Stimulated activated memory B cell treated with anti-CD40 and anti-IgM and Interleukin-4, amounts not matched to agents 10 μg/mL and 1 μg/mL and 100 μg/mL, for 72 hours (primary cell): Measurements from ENCODE around the gene CCDC39.
"Not testable (repeated sequence)": the region's sequence is repeated elsewhere in the genome, so short reads cannot be mapped to it uniquely, and the experiment has no call there.

Experiments
- ATAC-seq: fragments of 150-1000 bp; cut with Tn5 transposase; 2 replicates; pipeline ENCODE4 v1.10.0; 2021
- H3K27ac Mint-ChIP-seq: one replicate; pipeline ENCODE4 v1.8.0; 2022; ENCODE audit warnings: mild to moderate bottlenecking, mixed read lengths
- H3K27me3 Mint-ChIP-seq: one replicate; pipeline ENCODE4 v1.8.0; 2022; ENCODE audit warnings: mixed read lengths
- H3K36me3 Mint-ChIP-seq: one replicate; pipeline ENCODE4 v1.8.0; 2022; ENCODE audit warnings: mixed read lengths
- H3K4me1 Mint-ChIP-seq: one replicate; pipeline ENCODE4 v1.8.0; 2022; ENCODE audit warnings: mixed read lengths
- H3K4me3 Mint-ChIP-seq: one replicate; pipeline ENCODE4 v1.8.0; 2022; ENCODE audit warnings: mild to moderate bottlenecking, moderate library complexity, mixed read lengths
- H3K9me3 Mint-ChIP-seq: one replicate; pipeline ENCODE4 v1.8.0; 2022; ENCODE audit warnings: mixed read lengths

CCDC39 gene

DNA sequence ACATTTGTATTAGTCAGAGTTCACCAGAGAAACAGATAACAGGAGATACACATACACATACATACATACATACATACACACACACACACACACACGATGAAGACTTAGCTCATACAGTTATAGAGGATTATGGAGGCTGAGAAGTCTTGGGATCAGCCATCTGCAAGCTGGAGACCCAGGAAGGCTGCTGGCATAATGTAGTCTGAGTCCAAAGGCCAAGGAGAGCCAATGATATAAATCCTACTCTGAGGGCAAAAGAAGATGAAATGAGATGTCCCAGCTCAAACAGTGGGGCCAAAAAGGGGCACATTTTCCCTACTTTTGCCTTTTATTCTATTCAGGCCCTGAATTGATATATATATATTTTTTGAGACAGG is 83.7 kb downstream of the CCDC39 start:
- Mint-ChIP-seq H3K9me3 (no peaks in the 10 kb centered on the region), H3K4me3 (no peak overlapping the region), H3K36me3 (no peaks in the 10 kb centered on the region), H3K27me3 (peaks cover 21% of the 10 kb centered on the region), H3K4me1 (no peaks in the 10 kb centered on the region), H3K27ac (no peak overlapping the region)
- ATAC-seq, result no peak

DNA sequence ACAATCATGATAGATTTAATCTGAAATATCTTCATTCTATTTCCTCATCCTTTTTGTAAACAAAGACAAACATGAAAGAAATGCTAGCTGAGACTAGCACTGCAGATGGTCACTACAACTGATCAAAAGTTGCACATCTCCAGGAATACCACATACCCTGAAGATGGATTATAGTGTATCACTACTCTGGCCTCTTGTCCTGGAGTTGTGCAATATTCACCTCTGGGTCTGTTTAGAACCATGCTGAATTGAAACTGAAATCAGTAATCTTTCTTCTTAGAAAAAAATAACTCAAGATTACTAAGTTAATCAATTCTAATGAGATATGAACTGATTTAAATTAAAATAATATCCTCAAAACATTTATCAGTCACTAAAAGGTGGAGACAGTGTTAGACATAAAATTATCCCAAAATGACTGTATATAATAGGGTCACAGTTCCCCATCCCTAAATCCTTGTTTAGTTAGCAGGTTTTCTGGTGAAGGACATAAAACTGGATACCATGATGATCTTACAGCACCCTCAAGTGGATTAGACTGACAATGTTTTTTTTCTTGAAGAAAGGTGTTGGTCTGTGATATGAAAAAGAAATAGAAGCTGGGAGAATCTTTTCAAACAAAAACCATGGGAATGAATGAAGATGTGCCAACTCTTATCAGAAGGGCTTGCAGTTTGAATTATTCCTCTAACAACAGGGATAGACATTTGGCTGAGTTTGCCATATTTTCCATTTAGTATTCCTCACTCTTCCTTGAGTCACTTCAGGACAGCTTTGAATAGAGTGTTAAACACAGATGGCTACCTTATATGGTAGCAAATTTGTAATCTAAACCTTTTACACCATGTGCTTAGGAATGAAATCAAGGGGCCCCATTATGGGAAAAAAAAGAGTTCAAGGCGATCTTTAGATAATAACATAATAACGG is 84.4 kb downstream of the CCDC39 start:
- no peaks in the 10 kb centered on the region for H3K4me1 Mint-ChIP-seq
- H3K4me3 Mint-ChIP-seq, result no peak overlapping the region
- no peaks in the 10 kb centered on the region for H3K36me3 Mint-ChIP-seq
- no peak overlapping the region for H3K27ac Mint-ChIP-seq
- H3K9me3 Mint-ChIP-seq, result no peaks in the 10 kb centered on the region
- H3K27me3 Mint-ChIP-seq, result peaks cover 21% of the 10 kb centered on the region
- ATAC-seq, result no peak

DNA sequence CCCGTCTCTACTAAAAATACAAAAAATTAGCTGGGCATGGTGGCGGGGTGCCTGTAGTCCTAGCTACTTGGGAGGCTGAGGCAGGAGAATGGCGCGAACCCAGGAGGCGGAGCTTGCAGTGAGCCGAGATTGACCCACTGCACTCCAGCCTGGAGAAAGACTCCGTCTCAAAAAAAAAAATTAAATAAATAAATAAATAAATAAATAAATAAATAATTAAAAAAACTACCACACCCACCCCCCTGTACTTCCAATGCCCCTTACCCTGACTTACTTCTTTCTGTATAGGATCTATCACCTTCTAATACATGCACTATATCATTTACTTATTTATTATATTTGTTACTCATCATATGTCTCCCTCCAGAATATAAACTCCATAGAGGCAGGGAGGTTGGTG is 85.7 kb downstream of the CCDC39 start:
- not testable (repeated sequence) for H3K27ac Mint-ChIP-seq, H3K4me3 Mint-ChIP-seq, H3K4me1 Mint-ChIP-seq, ATAC-seq, H3K36me3 Mint-ChIP-seq, H3K9me3 Mint-ChIP-seq
- H3K27me3 Mint-ChIP-seq, result peaks cover 21% of the 10 kb centered on the region

DNA sequence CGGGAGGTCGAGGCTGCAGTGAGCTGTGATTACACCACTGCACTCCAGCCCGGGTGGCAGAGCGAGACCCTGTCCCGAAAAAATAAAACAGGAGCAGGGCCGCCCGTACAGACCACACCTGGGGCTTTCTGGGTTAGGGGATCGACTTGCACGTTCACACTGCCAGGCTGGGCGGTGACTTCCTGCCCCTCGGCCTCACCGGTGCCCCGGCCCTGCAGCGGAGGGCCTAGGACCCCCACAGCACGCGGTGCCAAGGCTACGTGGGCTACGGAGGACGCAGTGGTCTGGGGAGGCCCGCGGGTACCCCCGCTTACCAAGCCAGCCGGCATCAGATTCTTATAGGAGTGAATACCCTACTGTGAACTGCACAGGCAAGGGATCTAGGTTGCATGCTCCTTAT is 88.9 kb downstream of the CCDC39 start:
- Mint-ChIP-seq H3K9me3 (no peaks in the 10 kb centered on the region), H3K36me3 (no peaks in the 10 kb centered on the region), H3K4me3 (no peak overlapping the region), H3K4me1 (no peaks in the 10 kb centered on the region), H3K27ac (no peak overlapping the region), H3K27me3 (peaks cover 42% of the 10 kb centered on the region)
- no peak for ATAC-seq

DNA sequence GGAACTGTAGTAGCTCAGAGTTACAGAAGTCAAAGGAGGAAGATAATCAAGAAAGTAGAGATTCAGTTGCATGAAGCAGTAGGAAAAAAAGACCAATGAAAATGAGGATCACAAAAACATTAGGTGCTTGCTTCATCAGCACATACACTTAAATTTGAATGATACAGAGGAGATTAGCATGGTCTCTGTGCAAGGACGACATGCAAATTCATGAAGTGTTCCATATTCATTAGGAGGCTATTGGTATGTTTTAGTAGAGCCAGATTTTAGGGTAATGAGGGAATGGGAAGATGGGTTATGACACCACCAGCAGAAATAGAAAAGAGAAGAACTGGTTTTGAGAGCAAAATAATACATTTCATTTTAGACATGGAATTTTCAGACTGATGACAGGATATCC is 98.4 kb downstream of the CCDC39 start:
- Mint-ChIP-seq H3K4me1 (no peaks in the 10 kb centered on the region), H3K36me3 (no peaks in the 10 kb centered on the region), H3K9me3 (no peaks in the 10 kb centered on the region)

DNA sequence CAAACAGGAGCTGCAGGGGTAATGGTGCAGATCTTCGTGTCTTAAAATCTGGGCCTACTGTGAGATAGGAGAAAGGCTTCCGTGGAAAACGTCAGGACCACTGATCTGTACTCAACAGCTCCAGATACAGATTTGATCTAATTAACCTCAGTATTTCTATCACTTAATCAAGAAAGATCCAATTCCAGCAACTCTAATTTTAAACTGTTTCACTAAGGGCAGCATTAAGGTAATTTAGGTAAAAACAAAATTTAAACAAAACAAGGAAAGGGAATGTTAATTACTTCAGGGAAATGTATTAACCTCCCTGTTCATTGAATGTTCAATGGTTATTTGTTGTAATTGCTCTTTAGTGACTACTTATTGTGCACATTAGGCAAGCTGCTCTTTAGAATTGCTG is 103.7 kb downstream of the CCDC39 start:
- Mint-ChIP-seq H3K4me3 (no peak overlapping the region), H3K27me3 (no peaks in the 10 kb centered on the region), H3K27ac (no peak overlapping the region), H3K4me1 (no peaks in the 10 kb centered on the region), H3K36me3 (no peaks in the 10 kb centered on the region), H3K9me3 (no peaks in the 10 kb centered on the region)
- ATAC-seq, result no peak

More for the DNA sequence above, 98.4 kb downstream of the CCDC39 start:
- no peak for ATAC-seq
- no peak overlapping the region for H3K27ac Mint-ChIP-seq
- H3K4me3 Mint-ChIP-seq, result no peak overlapping the region
- peaks cover 20% of the 10 kb centered on the region for H3K27me3 Mint-ChIP-seq

DNA sequence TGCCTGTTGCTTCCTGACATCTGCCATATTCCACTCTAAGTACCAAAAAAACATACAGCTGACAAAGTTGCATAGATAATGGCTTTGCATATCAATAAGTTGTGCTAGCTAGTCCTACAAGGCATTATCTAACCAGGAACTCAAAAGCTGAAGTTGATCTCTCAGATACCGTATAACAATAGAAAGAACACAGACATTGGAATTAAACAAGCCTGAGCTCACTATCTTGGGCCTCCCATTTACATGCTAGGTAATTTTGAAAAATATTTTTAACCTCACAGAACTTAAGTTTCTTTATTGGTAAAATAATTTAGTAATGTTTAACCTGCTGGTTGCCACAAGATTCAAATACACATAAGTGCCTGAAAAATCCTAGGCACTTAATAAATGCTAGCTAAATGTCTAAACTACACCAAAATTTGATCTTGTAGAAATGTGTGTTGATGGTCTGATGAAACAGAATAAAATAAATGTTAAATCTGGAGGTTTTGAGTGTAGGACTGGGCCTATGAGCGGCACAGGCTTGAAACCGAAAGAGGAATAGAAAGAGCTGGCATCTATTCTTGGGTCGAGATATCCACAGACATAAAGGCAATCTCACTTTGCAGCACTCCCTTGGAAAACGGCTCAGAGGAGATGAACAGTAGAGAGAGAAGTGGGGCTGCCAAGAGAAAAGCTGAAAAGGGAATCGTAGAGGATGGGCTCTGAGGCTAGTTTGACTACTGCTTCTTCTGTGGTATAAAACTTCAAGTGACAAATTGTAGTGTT is 107.3 kb downstream of the CCDC39 start:
- no peak overlapping the region for H3K4me3 Mint-ChIP-seq
- H3K27ac Mint-ChIP-seq, result no peak overlapping the region
- no peaks in the 10 kb centered on the region for H3K36me3 Mint-ChIP-seq
- ATAC-seq, result no peak
- no peaks in the 10 kb centered on the region for H3K27me3 Mint-ChIP-seq
- no peaks in the 10 kb centered on the region for H3K9me3 Mint-ChIP-seq
- H3K4me1 Mint-ChIP-seq, result peaks cover 5% of the 10 kb centered on the region

DNA sequence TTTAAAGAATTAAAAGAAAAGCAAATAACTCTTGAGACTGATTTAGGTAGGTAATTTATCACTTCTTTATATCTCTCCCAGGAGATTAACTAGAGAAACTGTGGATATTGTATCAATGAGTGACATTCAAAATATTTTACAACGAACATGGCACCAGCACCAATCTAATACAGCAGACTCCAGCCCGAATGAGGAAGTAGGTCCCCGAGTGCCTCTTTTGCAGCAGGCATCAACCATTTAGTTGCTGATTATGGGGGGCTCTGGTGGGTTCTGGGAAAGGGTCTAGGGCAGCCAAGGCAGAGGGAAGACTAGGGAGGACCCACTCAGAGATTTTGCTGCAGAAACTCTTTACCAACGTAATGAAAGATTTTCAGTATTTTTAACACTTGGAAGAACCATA is 109.1 kb downstream of the CCDC39 start:
- H3K27ac Mint-ChIP-seq, result no peak overlapping the region
- H3K4me1 Mint-ChIP-seq, result peaks cover 5% of the 10 kb centered on the region
- no peak overlapping the region for H3K4me3 Mint-ChIP-seq
- H3K9me3 Mint-ChIP-seq, result no peaks in the 10 kb centered on the region
- H3K36me3 Mint-ChIP-seq, result no peaks in the 10 kb centered on the region
- no peaks in the 10 kb centered on the region for H3K27me3 Mint-ChIP-seq
- no peak for ATAC-seq

DNA sequence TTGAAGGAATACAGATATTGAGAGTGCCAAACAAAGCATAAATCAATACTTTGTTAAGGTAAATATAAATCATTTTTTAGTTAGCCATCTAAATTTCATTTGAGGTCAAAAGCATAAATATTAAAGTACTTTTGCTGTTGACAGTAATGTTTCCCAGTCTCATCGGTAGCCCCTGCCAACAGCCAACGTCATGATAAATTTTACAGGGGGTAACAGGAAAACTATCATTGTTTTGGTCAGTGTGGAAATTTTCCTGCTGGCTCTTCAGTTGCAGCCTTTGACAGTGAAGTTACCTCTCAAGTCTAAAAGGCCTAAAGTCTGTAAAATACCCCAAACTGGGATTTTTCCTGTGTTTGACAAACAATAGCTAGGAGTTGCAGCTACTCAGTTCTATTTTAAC is 114.6 kb downstream of the CCDC39 start:
- no peak overlapping the region for H3K4me3 Mint-ChIP-seq
- H3K9me3 Mint-ChIP-seq, result peaks cover 3% of the 10 kb centered on the region
- H3K27me3 Mint-ChIP-seq, result no peaks in the 10 kb centered on the region
- no peaks in the 10 kb centered on the region for H3K4me1 Mint-ChIP-seq
- ATAC-seq, result no peak
- H3K27ac Mint-ChIP-seq, result no peak overlapping the region
- H3K36me3 Mint-ChIP-seq, result no peaks in the 10 kb centered on the region
